Transverse colon (tissue), 4 donors: ENCODE measurements around the gene DGCR2. TPM values are rescaled to one million over a fixed set of nuclear protein-coding genes. Genes with fewer than 3 reads are reported as not detected.

ENCODE experiments used
- DNase-seq: peaks from one replicate; pipeline ENCODE4 v3.0.0-alpha.2; 2019
- H3K27ac ChIP-seq, 4 donors: fragments of 200-600 bp; sonication (generic); 2 replicates each; pipeline ENCODE4 v1.5.1; 2016 to 2018; ENCODE audit warnings: inconsistent platforms in 4 of 4
- H3K27me3 ChIP-seq: fragments of 200-600 bp; sonication (generic); 2 replicates; pipeline ENCODE4 v1.5.1; 2017; ENCODE audit warnings: inconsistent platforms
- H3K36me3 ChIP-seq, 4 donors: fragments of 200-600 bp; sonication (generic); 2 replicates each; pipeline ENCODE4 v1.5.1; 2017 to 2019; ENCODE audit warnings: inconsistent platforms in 4 of 4
- H3K4me1 ChIP-seq, 4 donors: fragments of 200-600 bp; sonication (generic); 2 replicates each; pipeline ENCODE4 v1.5.1; 2017 to 2020; ENCODE audit warnings: inconsistent platforms in 4 of 4
- H3K4me3 ChIP-seq, 4 donors: fragments of 200-600 bp; sonication (generic); 1 replicate in 1 of 4; 2 replicates in 3 of 4; pipeline versions ENCODE4 v1.5.1 to v1.6.1; 2017 to 2019; ENCODE audit warnings: inconsistent platforms in 4 of 4
- H3K9me3 ChIP-seq, 2 donors: fragments of 200-600 bp; sonication (generic); 2 replicates each; pipeline ENCODE4 v1.5.1; 2017 to 2019; ENCODE audit warnings: inconsistent platforms in 2 of 2
- EP300 ChIP-seq: sonication (generic); formaldehyde crosslinking; IDR thresholded peaks from one replicate; pipeline ENCODE4 v1.6.1; 2017; ENCODE audit warnings: antibody characterized with exemption, low read depth
- POLR2A ChIP-seq: fragments of 450-650 bp; IDR thresholded peaks from one replicate; pipeline ENCODE4 v1.6.1; 2016; ENCODE audit warnings: antibody characterized with exemption, mild to moderate bottlenecking, moderate library complexity
- POLR2AphosphoS5 ChIP-seq, 3 donors: sonication (generic); formaldehyde crosslinking; IDR thresholded peaks; one replicate each; pipeline ENCODE4 v1.6.1; 2016; ENCODE audit warnings: antibody characterized with exemption in 3 of 3
- WGBS, 2 donors: methylation state at CpG; one replicate each; pipeline ENCODE4 v1.1.5; 2018; ENCODE audit warnings: low coverage in 1 of 2; 5-methylcytosine and 5-hydroxymethylcytosine counted together
- in situ Hi-C, 4 donors: fragments of 200-750 bp; cut with MboI; loops; one replicate each; pipeline versions ENCODE4 v1.15.0 to v1.15.1; 2017; ENCODE audit warnings: low sequenced_read_pairs in 3 of 4, low pct_ligation_motif_present in 1 of 4, low pct_unique_long_range_greater_than_20kb in 1 of 4
- intact Hi-C: fragments of 100-400 bp; cut with DNase I; formaldehyde crosslinking; loops from one replicate; pipeline ENCODE4 v1.15.1; 2023; ENCODE audit warnings: low total_unique reads
- total RNA-seq, 4 donors: library from RNA; depleted of rRNA; stranded (reverse); fragments of >200 nt; gene quantifications; one replicate each; pipeline ENCODE4 v1.1.0, GENCODE V29; 2016
- TF ChIP-seq, protein P1 (sequence below), 5 experiments: fragments of 200-600 bp in 3 of 5; fragments of 450-650 bp in 2 of 5; sonication (generic) in 3 of 5; IDR thresholded peaks; 1 replicate in 2 of 5; 2 replicates in 3 of 5; pipeline ENCODE4 v1.5.1; 2016 to 2017; ENCODE audit warnings: antibody characterized with exemption in 5 of 5, inconsistent platforms in 3 of 5, mild to moderate bottlenecking in 2 of 5, moderate library complexity in 1 of 5

Gene DGCR2
- total RNA-seq, 4 donors from 2014 or later, result 71.6 to 106 (median 94.3) TPM

DNA sequence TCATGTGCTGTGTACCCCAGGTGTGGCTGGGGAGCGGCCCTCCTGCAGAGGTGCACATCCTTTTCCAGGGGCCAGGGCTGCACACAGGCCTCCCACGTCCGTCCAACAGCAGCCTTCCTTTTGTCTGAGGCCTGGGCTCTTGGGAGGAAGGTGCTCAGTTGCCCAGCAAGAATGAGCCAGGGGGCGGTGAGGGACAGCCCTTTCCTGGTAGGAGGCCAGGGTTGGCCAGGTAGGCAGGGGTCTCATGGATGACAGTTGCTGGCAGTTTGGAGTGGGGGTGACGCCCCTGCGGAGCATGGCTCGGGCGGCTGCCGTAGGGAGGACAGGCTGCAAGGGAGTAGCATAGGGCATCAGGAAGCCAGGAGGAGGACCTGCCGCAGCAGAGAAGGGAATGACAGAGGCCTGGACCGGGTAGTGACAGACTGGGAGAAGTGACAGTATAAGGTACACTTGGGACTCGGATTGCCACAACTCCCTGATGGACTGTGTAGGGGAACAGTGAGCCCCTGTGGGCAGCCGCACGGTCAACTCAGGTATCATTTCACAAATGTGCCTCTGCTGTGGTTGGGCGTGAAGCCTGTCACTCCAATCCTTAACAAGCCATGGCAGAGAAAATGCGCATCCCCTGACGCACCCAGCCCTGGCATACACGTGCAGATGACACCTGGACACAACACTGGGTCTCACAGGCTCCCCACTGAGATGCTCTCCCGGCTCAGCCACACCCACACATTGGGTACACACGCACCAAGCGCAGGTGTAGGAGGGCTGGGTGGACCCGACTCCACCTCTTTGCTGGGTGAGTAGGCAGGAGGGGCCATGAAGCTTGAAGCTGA, 79.7 kb downstream of the DGCR2 start:
- no peaks in the 10 kb centered on the region for H3K27me3 ChIP-seq
- H3K27ac ChIP-seq, result no peak overlapping the region
- no peaks in the 10 kb centered on the region for H3K4me1 ChIP-seq
- intact Hi-C loops (no loop called here), in situ Hi-C loops (no loop called here)
- H3K9me3 ChIP-seq, result no peaks in the 10 kb centered on the region
- no peak for DNase-seq
- WGBS, 2 donors, result 86 to 100% methylated on average over 7 to 20 of the region's 22 CpGs
- no peak overlapping the region for H3K4me3 ChIP-seq
- peaks cover 0 to 72% (median 17%) of the 10 kb centered on the region in 4 donors for H3K36me3 ChIP-seq
- TF ChIP-seq, protein P1, sequence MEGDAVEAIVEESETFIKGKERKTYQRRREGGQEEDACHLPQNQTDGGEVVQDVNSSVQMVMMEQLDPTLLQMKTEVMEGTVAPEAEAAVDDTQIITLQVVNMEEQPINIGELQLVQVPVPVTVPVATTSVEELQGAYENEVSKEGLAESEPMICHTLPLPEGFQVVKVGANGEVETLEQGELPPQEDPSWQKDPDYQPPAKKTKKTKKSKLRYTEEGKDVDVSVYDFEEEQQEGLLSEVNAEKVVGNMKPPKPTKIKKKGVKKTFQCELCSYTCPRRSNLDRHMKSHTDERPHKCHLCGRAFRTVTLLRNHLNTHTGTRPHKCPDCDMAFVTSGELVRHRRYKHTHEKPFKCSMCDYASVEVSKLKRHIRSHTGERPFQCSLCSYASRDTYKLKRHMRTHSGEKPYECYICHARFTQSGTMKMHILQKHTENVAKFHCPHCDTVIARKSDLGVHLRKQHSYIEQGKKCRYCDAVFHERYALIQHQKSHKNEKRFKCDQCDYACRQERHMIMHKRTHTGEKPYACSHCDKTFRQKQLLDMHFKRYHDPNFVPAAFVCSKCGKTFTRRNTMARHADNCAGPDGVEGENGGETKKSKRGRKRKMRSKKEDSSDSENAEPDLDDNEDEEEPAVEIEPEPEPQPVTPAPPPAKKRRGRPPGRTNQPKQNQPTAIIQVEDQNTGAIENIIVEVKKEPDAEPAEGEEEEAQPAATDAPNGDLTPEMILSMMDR (IDR thresholded peaks at IDR 0.05), result no peak
- TF ChIP-seq POLR2AphosphoS5 (IDR thresholded peaks at IDR 0.05) (no peak), EP300 (no peak), POLR2A (no peak)

DNA sequence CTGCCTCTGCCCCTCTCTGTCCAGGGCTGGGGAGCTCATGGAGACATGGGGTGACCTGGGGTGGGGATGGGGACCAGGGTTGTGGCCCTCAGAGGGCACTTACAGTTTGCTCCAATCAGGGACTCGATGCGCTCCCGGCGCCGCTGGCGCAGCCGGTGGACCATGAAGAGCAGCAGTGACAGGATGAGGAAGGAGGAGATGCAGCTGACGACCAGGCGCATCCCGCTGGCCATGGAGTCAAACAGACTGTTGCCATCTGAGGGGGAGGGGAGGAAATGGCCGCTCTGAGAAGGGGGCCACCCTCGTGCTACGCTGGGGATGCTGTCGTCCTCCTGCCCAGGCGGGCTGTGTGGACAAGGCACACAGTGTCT, 80.5 kb downstream of the DGCR2 start:
- H3K9me3 ChIP-seq, result no peaks in the 10 kb centered on the region
- no peaks in the 10 kb centered on the region for H3K4me1 ChIP-seq
- 92% methylated on average over 15 of the region's 15 CpGs; no CpG with 5 or more reads in 1 of the 2 donors for WGBS, 2 donors
- DNase-seq, result no peak
- intact Hi-C loops (no loop called here), in situ Hi-C loops (no loop called here)
- no peak overlapping the region for H3K4me3 ChIP-seq
- no peak for TF ChIP-seq POLR2AphosphoS5 (IDR thresholded peaks at IDR 0.05)
- TF ChIP-seq POLR2A, result no peak
- no peak for TF ChIP-seq EP300
- TF ChIP-seq, protein P1 (IDR thresholded peaks at IDR 0.05), result no peak
- H3K36me3 ChIP-seq, result peaks cover 0 to 64% (median 13%) of the 10 kb centered on the region in 4 donors
- no peaks in the 10 kb centered on the region for H3K27me3 ChIP-seq
- H3K27ac ChIP-seq, result no peak overlapping the region

DNA sequence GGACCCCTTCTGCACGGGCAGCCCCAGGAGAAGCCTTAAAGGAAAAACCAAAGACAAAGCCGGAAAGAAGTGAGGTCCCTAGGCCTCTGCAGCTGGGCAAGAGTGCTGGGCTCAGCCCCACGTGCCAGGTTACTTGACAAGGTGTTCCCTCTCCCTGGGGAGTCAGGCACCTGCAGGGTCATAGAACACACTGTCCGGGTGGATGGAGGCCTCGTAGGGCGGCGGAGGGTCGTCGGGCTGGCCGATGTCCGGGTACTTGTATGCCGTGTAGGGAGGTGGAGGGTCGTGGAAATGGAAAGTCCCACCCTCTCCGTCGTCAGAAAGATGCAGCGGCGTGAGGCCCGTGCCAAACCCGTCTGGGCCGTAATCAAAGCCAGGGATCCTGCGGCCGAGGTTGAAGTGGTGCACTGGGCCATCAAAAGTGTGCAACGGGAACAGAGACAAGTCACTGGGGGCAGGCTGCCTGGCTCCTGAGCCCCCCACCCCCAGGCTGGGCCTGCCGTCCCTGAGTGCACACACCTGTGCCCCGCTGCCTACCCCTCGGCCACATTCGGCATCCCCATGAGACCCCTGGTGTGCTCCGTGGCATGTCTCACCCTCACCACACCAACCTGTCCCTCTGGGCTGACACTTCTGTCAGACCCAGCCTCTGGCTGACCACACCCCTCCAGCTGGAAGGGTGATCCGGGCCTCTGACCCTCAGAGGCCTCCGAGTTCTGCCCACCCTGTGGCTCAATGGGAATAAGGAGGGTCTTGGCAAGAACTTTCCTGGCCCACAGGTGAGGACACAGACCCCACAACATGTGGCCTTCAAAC, 81.1 kb downstream of the DGCR2 start:
- Histone ChIP-seq H3K4me1 (no peaks in the 10 kb centered on the region), H3K36me3 (peaks cover 0 to 58% (median 10%) of the 10 kb centered on the region in 4 donors), H3K9me3 (no peaks in the 10 kb centered on the region), H3K4me3 (no peak overlapping the region), H3K27ac (no peak overlapping the region), H3K27me3 (no peaks in the 10 kb centered on the region)
- in situ Hi-C loops (no loop called here), intact Hi-C loops (no loop called here)
- 87 to 90% methylated on average over 2 to 29 of the region's 30 CpGs for WGBS, 2 donors
- no peak for DNase-seq
- no peak for TF ChIP-seq POLR2AphosphoS5 (IDR thresholded peaks at IDR 0.05)
- TF ChIP-seq POLR2A, result no peak
- TF ChIP-seq EP300, result no peak
- TF ChIP-seq, protein P1 (IDR thresholded peaks at IDR 0.05), result no peak

DNA sequence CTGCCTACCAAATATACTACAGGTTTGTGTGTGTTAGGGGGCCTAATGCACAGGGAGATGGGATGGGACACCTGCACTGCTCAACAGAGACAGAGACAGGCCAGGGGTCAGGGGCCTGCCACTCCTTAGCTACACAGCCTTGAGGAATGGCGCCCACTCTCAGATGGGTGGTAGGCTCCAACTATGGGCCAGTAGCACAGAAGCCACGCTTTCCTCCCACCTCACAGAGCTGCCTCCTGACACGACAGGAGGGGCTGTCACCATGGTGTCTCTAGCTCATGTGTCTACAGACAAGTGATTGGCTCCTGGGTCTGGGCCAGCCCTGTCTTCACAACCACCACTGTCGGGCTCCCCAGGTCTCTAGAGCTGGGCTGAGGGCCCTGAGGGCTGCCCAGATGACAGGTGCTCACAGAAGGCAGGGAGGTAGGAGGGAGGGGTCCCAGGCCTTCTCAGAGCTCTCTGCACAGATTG, 81.8 kb downstream of the DGCR2 start:
- peaks cover 0 to 51% (median 10%) of the 10 kb centered on the region in 4 donors for H3K36me3 ChIP-seq

More for the DNA sequence above, 81.8 kb downstream of the DGCR2 start:
- Histone ChIP-seq H3K27ac (no peak overlapping the region), H3K27me3 (no peaks in the 10 kb centered on the region), H3K4me3 (no peak overlapping the region), H3K9me3 (no peaks in the 10 kb centered on the region), H3K4me1 (no peaks in the 10 kb centered on the region)
- WGBS, 2 donors, result 92% methylated on average over 4 of the region's 4 CpGs; no CpG with 5 or more reads in 1 of the 2 donors
- intact Hi-C loops, result no loop called here
- TF ChIP-seq POLR2A (no peak), EP300 (no peak), POLR2AphosphoS5 (IDR thresholded peaks at IDR 0.05) (no peak)
- TF ChIP-seq, protein P1 (IDR thresholded peaks at IDR 0.05), result no peak
- DNase-seq, result no peak
- in situ Hi-C loops, result no loop called here
